IPS DF 6.9 (cell line): ENCODE results near the gene MPRIP.

ENCODE experiments used
- DNase-seq: peaks from one replicate; pipeline ENCODE4 v3.0.0-alpha.2; 2013; ENCODE audit warnings: low read depth, low spot score
- H3K27ac ChIP-seq: one replicate; pipeline ENCODE4 v1.5.1; 2013; ENCODE audit warnings: low read length, control low read depth
- H3K27me3 ChIP-seq: 2 replicates; pipeline ENCODE4 v1.6.1; 2013; ENCODE audit warnings: mild to moderate bottlenecking, low read length; ENCODE audit not compliant: control insufficient read depth, insufficient read depth
- H3K36me3 ChIP-seq: 2 replicates; pipeline ENCODE4 v1.6.1; 2013; ENCODE audit warnings: low read length; ENCODE audit not compliant: control insufficient read depth, insufficient read depth
- H3K4me1 ChIP-seq: 2 replicates; pipeline ENCODE4 v1.6.1; 2013; ENCODE audit warnings: low read length; ENCODE audit not compliant: control insufficient read depth, insufficient read depth
- H3K4me3 ChIP-seq: 2 replicates; pipeline ENCODE4 v1.5.1; 2013; ENCODE audit warnings: mild to moderate bottlenecking, low read length
- H3K9me3 ChIP-seq: 2 replicates; pipeline ENCODE4 v1.6.1; 2013; ENCODE audit warnings: low read length, inconsistent platforms; ENCODE audit not compliant: control insufficient read depth, insufficient read depth
- WGBS: extraction: QIAGEN DNeasy Blood & Tissue Kit; methylation state at CpG from one replicate; pipeline ENCODE4 v1.1.7; 2013; ENCODE audit warnings: mixed read lengths, missing lambda C conversion rate; ENCODE audit not compliant: insufficient read length, insufficient coverage; 5-methylcytosine and 5-hydroxymethylcytosine counted together

Gene MPRIP

DNA sequence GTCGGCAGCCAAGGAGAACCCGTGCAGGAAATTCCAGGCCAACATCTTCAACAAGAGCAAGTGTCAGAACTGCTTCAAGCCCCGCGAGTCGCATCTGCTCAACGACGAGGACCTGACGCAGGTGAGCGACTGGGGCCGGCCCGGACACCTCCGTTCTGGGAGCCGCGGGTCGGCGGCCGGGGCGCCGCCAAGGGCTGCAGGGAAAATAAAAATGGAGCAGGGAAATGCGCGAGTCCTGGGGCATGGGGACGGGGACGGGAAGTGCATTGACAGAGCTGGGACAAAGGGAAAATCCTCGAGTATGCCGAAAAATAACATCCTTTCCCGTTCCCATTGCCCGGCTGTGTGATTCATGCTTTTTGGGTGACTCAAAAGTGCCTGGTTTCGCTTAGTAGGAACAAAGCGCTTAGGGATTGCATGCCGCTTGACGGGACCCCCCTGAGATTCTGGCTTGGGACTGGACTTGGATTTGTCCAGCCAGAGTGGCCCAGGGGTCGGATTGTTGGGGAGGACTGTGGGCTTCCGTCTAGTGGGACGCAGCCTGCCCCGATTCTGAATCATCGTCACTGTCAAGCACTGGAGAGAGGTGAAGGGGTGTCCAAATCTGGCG is 699 bp downstream of the MPRIP start:
- Histone ChIP-seq H3K36me3 (no peaks in the 10 kb centered on the region), H3K27me3 (no peaks in the 10 kb centered on the region; the same call in 1 of the 2 replicates), H3K27ac (no peak overlapping the region), H3K9me3 (no peaks in the 10 kb centered on the region), H3K4me1 (peaks cover 3% of the 10 kb centered on the region; the same call in 1 of the 2 replicates), H3K4me3 (peak overlapping the region; percentile 95)
- DNase-seq: no peak
- WGBS: no CpG with 5 or more reads among the region's 37 CpGs

DNA sequence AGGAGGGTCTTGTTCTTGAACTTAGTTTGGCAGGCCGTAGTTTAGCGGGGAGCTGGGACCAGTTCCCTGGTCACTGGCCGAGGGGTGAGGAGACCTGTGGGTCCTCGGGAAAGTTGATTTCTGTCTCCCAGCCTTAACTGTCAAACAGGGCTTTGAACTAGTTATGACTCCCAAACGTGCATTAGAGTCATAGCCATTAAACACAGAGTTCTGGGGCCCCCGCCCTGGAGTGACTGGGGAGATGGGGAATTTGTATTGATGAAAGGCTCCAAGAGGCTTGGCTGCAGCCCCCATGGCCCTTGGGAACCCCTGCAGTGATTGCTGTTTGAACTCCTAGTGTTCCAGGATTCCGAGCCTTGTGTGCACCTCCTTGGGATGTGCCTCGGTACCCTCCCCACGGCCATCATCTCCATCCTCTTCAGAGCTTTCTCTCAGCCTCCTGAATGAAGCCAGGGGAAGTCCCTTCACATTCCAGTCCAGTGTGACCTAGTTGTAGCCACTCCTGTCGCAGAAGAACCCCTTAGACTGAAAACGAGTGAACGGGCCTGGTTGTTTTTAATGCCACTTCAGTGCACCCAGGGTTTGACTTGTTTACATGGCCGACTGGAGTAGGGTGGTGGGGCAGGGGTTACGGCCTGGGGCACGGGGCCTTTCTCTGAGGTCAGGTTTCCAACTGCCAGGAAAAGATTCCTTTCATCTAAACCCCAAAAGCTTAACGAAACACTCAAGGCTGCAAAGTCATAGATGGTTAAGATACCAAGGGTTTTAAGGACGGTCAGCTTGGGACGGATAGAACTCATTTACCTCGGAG is 1.4 kb downstream of the MPRIP start:
- Histone ChIP-seq H3K36me3 (no peaks in the 10 kb centered on the region), H3K4me3 (peak overlapping the region; percentile 95; the same call in 1 of the 2 replicates), H3K27ac (no peak overlapping the region), H3K27me3 (no peaks in the 10 kb centered on the region; the same call in 1 of the 2 replicates), H3K9me3 (no peaks in the 10 kb centered on the region), H3K4me1 (peaks cover 3% of the 10 kb centered on the region; the same call in 1 of the 2 replicates)
- no CpG with 5 or more reads among the region's 19 CpGs for WGBS
- DNase-seq: no peak

DNA sequence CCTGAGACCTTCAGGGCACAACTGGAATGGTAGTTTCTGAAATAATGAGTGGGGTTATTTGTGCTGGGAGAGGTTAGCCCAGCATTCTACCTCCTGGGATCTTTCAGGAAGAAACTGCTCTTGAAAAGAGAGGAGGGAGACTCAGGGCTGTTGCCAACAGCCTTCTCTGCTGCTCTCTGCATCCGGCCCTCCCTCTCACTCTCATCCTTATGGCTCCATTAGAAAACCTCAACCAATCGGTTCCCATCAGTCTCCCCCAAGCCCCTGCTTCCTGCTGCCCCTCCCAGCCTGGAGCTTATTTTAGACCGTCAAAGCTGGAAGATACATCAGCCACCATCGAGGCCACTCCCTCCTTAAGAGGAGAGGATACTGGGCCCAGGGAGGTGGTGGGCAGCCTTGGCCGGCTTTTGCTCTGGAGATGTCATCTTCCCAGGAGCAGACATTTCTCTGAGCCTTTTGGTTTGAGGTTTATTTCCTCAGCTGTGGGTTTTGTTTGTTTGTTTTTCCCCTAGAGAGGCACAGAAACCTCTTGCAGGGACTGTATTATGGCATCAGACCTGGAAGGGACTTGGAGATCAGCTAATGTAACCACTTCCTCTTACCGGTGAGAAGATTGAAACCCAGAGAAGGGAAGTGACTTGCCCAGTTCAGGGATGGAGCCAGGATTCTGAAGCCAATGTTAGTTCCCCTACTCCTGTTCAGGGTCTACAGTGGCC is 2.7 kb downstream of the MPRIP start:
- DNase-seq: no peak
- Histone ChIP-seq H3K9me3 (no peaks in the 10 kb centered on the region), H3K4me3 (no peak overlapping the region), H3K36me3 (no peaks in the 10 kb centered on the region), H3K4me1 (peaks cover 3% of the 10 kb centered on the region; the same call in 1 of the 2 replicates), H3K27me3 (no peaks in the 10 kb centered on the region; the same call in 1 of the 2 replicates), H3K27ac (no peak overlapping the region)
- WGBS: no CpG with 5 or more reads among the region's 6 CpGs

DNA sequence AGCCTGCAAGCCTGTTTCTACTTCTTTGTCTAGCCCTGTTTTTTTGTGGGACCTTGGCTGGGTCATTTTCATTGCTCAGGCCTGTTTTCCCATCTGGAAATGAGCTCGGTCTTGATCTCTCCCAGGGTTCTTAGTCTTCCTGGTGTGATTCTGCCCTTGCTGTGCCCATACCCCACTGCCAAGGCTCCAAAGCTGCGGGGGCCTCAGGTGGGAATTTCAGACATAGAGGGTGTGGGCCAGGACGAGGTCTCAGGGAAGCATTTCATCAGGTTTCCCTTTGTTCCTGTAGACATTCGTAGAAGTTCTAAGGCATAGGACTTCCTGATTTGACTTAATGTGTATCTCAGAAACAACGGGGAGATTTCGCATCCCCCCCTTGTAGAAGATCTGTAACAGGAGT is 5.8 kb downstream of the MPRIP start:
- Histone ChIP-seq H3K36me3 (no peaks in the 10 kb centered on the region), H3K27ac (no peak overlapping the region), H3K27me3 (no peaks in the 10 kb centered on the region; the same call in 1 of the 2 replicates), H3K4me3 (no peak overlapping the region), H3K9me3 (no peaks in the 10 kb centered on the region), H3K4me1 (peaks cover 1% of the 10 kb centered on the region; the same call in 1 of the 2 replicates)
- no peak for DNase-seq
- WGBS: no CpG with 5 or more reads among the region's 6 CpGs

DNA sequence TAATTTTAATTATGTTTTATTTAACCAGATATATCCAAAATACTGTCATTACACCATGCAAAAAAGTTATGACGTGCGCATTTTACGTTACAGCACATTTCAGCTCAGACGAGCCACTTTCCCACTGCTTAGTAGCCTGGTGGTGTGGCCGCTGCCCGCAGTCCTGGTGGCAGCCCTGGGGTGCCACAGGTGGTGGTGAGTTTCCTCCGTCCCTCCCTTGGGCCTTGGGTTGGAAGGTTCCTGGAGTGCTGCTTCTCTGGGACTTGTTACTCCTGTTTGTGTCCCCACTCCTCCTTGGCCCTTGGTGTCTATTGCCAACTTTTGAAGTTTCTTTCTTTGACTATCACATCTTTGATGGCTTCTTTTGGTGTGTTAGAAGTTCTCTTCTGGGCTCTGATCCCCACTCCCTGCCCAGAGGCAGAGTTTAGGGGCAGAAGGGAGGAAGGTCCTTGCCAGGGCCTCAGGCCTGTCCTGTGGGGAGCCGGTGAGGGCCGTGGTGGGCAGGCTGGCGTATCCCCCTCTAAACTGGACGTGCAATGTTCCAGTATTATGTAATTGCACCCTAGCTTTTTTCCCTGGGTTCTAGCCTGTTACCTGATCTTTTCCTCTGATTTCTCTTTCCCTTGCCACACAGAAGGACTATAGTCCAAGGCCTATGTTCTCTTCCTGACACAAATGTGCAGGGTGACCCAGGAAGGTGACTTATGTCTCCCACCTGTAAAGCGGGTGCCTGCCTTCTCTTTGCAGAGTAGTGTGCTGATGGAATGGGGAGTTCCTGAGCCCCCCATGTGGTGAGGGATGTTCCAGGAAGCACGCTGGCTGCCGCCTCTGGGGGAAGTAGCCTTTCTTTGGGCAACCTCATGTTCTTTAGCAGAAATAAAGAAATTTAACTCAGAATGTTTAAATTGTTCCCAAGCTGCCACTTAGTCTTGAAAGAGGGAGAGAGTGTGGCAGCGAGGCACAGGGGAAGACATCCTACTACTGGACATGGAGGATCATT is 8.4 kb downstream of the MPRIP start:
- WGBS: no CpG with 5 or more reads among the region's 15 CpGs
- no peak overlapping the region for H3K27ac ChIP-seq
- no peaks in the 10 kb centered on the region for H3K9me3 ChIP-seq
- DNase-seq: no peak
- no peak overlapping the region for H3K4me3 ChIP-seq
- H3K27me3 ChIP-seq: no peaks in the 10 kb centered on the region; the same call in 1 of the 2 replicates
- no peaks in the 10 kb centered on the region; the same call in 1 of the 2 replicates for H3K4me1 ChIP-seq
- H3K36me3 ChIP-seq: no peaks in the 10 kb centered on the region

DNA sequence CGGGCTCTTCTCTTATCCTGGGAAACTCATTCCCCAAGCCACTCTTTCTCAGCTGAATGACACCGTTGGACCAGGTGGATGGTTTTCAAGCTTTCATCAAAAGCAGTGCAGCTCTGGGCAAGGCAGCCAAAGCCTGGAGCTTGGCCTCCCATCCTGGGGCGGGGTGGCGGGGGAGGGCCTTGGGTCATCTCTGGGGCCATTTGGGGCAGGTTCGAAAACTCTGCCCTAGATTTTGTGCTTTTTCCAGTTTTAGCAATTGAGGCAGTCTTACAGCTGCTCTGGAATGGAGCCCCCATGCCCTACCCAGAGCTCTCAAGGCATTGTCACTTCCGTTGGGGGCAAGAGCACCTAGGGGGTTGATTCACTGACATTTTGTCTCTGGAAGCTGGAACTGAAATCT is 9.1 kb downstream of the MPRIP start:
- no CpG with 5 or more reads among the region's 6 CpGs for WGBS
- no peaks in the 10 kb centered on the region; the same call in 1 of the 2 replicates for H3K27me3 ChIP-seq
- no peaks in the 10 kb centered on the region for H3K9me3 ChIP-seq
- no peaks in the 10 kb centered on the region; the same call in 1 of the 2 replicates for H3K4me1 ChIP-seq
- H3K36me3 ChIP-seq: no peaks in the 10 kb centered on the region
- no peak overlapping the region for H3K27ac ChIP-seq
- no peak overlapping the region for H3K4me3 ChIP-seq
- DNase-seq: no peak

DNA sequence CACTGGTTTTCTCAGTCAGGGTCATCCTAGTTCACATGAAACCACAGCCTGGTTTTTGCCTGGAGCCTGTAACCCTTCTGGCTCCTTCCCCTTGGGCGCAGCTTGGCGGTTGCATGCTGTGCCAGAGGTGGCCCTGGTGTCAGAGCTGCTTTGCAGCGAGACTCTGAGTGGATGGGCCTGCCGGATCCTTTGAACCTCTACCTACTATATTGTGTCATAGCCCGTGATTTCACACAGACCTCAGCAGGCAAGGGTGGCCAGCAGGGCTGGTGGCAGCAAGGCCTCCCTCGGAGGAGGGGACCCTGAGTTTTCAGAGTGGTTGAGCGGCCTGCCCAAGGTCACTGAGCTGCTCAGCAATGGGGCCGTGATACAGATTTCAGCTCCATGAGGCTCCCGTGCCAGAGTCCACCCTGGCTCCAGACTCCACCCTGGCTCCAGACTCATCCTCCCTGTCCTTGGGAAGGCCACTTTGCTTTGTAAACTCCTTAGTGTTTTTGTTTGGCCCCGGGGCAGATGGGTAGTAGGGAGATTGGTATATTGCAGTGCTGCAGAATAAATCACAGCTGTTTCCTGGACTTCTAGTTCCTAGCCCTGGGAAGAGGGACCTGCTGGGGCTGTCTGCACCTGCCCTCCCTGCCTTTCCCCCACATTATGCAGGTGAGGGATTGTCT is 9.7 kb downstream of the MPRIP start:
- Histone ChIP-seq H3K36me3 (no peaks in the 10 kb centered on the region), H3K27ac (no peak overlapping the region)
- WGBS: no CpG with 5 or more reads among the region's 10 CpGs

DNA sequence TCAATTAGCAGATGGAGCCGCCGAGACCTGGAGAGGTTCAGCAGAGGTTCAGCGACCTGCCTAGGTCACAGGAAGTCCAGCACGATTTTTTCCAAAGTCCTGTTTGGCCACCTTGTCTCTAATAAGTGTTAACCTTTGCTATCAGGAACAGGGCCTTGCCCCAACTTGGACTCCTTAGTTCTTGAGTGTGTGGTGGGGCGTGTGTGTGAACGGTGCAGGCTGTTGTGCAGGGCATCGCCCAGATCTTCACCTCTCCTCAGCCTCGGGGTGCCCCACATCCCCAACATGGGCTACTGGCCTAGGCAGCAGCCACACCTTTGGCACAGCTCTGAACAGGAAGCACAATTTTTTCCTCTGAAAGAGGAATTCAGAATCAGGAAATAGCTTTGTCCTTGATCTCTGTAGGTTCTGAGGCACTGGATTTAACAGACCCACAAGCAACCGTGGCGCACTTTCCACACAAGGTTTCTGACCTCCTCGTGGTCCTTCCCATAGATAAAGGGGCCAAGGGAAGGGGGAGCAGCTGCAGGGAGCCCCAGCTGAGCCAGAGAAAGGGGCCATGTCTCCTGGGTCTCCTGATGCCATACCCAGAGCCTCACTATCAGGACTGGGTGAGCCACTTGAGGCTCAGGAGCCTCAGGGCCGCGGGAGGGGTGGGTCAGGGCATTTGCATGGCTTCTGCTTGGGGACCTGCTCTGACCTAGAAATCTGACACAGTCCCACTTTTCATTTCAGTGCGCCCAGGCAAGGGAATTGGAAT is 10.4 kb downstream of the MPRIP start:
- no peak for DNase-seq
- Histone ChIP-seq H3K27me3 (no peaks in the 10 kb centered on the region), H3K36me3 (no peaks in the 10 kb centered on the region), H3K27ac (no peak overlapping the region), H3K4me1 (no peaks in the 10 kb centered on the region; the same call in 1 of the 2 replicates), H3K4me3 (no peak overlapping the region), H3K9me3 (no peaks in the 10 kb centered on the region)
- WGBS: no CpG with 5 or more reads among the region's 14 CpGs

More for the DNA sequence above, 9.7 kb downstream of the MPRIP start:
- DNase-seq: no peak
- H3K4me1 ChIP-seq: no peaks in the 10 kb centered on the region; the same call in 1 of the 2 replicates
- H3K9me3 ChIP-seq: no peaks in the 10 kb centered on the region
- H3K4me3 ChIP-seq: no peak overlapping the region
- H3K27me3 ChIP-seq: no peaks in the 10 kb centered on the region
